Measurements from ENCODE around the gene ACAP3.

ACAP3 gene

GRCh38 chr1:1242461-1243265 is 65.1 kb downstream of the ACAP3 start:
- no peak for DNase-seq
